Hematopoietic multipotent progenitor cell treated with erythropoietin and hydrocortisone succinate and interleukin-3 and kit ligand, for 15 days (in vitro differentiated cells): ENCODE measurements around the gene CCDC71.
A peak's percentile ranks its signal among the peaks of the same experiment; 100 is the strongest.

Experiments used
- DNase-seq: peaks from one replicate; pipeline ENCODE4 v3.0.0-alpha.2; 2015; ENCODE audit warnings: low spot score

CCDC71 gene

DNA sequence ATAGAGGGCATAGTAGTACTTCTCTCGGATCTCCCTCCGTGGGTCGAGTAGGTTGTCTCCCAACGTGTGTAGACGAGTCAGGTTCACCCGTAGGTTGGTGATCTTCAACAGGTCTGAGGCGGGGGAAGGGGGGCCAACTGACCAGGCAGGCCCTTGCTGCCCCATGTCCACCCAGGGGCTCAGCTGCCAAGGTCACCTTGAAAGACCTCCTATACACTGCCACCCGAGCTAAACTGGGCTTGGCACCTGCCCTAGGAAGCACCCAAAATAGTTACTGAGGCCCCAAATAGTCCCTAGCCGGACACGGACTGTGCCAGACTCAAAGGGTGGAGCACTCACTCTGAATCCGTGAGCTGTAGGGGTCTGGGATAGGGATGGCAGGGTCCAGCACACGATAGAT lies 35.1 kb downstream of the CCDC71 start:
- no peak for DNase-seq

DNA sequence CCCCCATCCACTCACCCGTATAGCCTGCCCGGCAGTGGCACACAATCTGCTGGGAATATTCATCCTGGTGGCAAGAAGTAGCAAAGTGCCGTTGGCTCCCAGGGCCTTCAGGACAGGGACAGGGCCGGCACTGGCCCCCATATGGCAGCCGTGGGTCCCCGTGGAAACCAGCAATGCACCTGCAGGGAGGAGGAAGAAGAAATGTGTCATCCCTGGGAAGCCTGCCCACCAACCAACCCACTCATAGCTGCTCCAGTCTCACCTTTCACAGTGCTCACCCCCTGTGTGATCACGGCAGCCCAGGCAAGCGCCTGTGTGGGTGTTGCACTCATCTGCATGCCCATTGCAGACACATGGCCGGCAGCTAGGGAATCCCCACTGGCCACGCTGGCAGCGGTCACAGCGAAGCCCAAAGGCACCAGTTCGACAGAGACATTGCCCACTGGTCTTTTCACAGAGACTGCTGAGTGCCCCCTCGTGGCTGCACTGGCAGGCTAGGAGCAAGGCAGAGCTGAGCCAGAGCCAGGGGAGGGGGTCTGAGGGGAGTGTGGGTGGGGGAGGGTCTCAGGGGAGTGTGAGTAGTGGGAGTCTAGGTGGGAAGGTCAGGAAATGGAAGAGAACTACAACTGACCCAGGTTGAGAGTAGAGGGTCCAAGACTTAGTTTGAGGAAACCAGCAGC lies 41.0 kb downstream of the CCDC71 start:
- DNase-seq = no peak

GRCh38 chr3:49124203-49124602 lies 41.9 kb downstream of the CCDC71 start:
- DNase-seq = no peak

DNA sequence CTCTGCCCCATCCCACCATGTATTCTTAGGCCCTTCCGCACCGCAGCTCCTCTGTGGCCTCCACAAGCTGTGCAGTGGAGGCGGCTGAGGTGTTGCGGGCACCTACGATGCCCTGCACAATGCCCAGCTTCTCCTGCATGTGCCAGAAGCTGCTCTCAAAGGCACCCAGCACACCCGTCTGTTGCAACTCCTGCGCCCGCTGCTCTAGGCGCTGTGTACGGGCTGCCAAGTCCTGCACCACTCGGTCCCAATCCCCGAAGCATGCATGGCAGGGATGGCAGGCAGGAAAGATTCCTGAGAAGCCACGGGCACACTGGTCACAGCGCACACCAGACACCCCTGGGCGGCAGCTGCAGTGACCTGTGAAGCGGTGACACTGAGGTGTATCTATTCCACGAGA lies 42.4 kb downstream of the CCDC71 start:
- no peak for DNase-seq

- no peak for DNase-seq
Observed at GRCh38 chr3:49122886-49123545, 43.1 kb downstream of the CCDC71 start.

- DNase-seq = no peak
Observed at GRCh38 chr3:49122451-49122850, 43.7 kb downstream of the CCDC71 start.

DNA sequence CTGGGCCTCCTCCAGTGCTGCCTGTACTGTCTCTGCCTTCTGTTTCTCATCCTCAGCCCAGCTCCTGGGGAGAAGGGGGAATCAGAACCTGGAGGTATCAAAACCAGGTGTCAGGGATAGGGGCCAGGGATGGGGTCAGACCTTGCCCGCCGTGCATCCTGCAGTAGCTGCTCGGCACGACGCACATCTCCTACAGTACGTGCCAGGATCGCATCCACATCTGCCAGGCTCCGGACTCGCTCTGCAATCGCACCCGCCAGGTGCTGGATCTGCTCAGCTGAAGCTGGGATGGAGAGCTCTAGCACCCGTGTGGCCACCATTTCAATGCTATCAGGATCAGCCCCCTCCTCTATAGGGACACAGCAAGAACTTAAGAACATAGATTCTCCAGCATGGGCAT lies 44.1 kb downstream of the CCDC71 start:
- DNase-seq = no peak

GRCh38 chr3:49121132-49121736 lies 44.9 kb downstream of the CCDC71 start:
- no peak for DNase-seq

GRCh38 chr3:49120438-49121131 lies 45.5 kb downstream of the CCDC71 start, which contains the start of gene USP19:
USP19 (minus strand) TSS chr3:49120823; CDS start chr3:49119145, 1,678 bp downstream.
- DNase-seq = peak; percentile 93

DNA sequence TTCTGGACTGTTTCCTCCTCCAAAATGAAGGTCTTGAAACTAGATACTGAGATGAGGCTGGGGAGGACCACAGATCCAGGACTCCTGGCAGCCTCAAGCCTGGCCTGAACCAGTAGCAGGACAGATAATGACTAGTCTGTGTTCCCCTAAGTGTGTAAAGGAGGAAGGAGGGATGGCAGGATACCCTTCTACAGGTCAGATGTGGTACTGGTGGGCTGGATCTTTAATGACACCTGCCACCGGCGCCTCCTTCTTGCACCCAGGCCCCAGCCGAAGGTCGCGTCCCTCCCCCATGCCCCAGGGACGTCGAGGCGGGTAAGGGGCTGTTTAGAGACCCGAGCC lies 46.1 kb downstream of the CCDC71 start:
- peak; percentile 24 for DNase-seq

- DNase-seq = no peak
Observed at GRCh38 chr3:49119439-49119838, 46.7 kb downstream of the CCDC71 start.

GRCh38 chr3:49119036-49119435 lies 47.1 kb downstream of the CCDC71 start:
- no peak for DNase-seq
